IPS-NIHi7 (cell line): ENCODE data around the gene MDP1.
"Not testable (repeated sequence)": the region's sequence is repeated elsewhere in the genome, so short reads cannot be mapped to it uniquely, and the experiment has no call there.

Experiments used
- DNase-seq: peaks from one replicate; pipeline ENCODE4 v3.0.0; 2012; ENCODE audit warnings: mixed read lengths; ENCODE audit errors: extremely low spot score

Gene MDP1

DNA sequence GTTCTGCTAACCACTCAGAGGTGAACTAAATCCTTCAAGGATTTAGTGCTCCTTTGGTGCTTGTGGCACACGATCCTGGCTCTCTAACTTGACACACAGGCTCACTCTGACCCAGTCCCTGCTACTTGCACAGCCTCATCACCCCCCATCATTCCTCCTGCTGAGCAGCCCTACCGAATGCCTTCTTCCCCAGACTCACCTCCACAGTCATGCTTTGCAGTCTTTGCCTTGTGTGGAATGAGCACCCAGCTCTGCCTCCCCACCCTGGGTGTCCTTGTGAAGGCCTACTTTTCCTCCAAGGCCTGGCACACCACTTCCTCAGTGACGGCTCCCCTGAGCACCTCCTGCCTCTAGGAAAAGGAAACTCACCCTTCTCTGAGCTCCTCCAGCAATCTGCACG lies 34.5 kb upstream of the MDP1 start:
- no peak for DNase-seq

GRCh38 chr14:24249230-24250021 lies 33.6 kb upstream of the MDP1 start:
- no peak for DNase-seq

DNA sequence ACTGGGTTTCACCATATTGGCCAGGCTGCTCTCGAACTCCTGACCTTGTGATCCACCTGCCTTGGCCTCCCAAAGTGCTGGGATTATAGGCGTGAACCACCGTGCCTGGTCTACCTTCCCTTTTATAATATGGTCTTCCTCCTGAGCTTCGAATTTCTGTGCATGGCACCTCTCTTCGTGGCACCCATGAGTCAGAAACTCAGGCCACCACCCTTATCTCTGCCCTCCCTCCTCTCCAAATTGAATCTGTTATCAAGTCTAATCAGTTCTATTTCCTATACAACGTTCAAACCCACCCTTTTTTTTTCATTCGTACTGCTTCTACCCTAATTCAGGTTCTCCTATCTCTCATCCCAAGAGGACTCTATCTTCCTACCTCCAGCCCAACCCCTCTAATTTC lies 31.6 kb upstream of the MDP1 start:
- no peak for DNase-seq

GRCh38 chr14:24246765-24247212 lies 30.9 kb upstream of the MDP1 start:
- DNase-seq = no peak

DNA sequence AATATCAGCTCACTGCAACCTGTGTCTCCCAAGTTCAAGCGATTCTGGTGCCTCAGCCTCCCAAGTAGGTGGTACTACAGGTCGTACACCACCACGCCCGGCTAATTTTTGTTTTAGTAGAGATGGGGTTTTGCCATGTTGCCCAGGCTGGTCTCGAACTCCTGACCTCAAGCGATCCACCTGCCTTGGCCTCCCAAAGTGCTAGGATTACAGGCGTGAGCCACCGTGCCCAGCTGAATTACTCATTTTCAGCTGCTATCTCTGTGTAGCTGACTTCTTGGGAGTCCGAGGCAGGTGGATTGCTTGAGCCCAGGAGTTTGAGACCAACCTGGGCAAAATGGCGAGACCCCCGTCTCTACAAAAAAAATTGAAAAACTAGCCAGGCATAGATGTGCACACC lies 29.5 kb upstream of the MDP1 start:
- not testable (repeated sequence) for DNase-seq

- DNase-seq = no peak
Measured at GRCh38 chr14:24243336-24243836, 27.5 kb upstream of the MDP1 start.

GRCh38 chr14:24241829-24242443 lies 26.1 kb upstream of the MDP1 start:
- DNase-seq = peak; percentile 98

DNA sequence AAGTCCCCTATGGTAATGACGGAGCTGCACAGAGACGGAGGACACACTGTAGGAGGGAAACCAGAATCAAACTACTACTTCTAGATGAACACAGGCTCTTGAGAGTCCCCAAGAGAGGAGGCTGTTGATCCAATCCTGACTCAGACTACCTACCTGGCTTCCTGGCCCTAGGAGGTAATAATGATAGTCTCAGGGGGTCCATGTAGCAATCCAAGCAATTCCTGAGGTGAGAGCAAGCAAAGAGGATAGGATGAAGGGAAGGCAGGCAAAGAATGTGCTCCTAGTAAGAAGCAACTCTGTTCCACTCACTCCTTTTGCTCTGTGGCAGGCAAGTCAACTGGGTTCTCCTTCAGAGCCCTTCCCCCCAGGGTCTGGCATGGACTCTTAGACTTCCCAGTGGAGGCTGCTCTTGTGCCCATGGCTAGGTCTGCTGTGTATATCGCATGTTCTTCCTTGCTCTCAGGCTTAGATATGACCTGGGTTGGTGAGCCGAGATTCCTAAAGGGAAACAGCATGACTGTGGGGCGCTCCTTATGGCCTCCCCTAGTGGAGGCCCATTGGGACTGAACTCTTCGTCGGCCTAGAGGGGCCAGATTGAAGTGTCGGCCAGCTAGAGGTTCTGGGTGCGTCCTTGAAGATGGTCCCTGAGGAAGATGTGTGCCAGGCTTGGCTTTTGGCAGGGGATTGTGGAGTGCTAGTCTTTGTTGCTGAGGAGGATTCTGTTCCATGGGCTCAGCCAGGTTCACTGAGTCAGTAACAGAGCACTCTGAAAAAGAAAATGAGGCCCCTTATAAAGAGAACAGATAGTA lies 24.4 kb upstream of the MDP1 start:
- DNase-seq = no peak

- no peak for DNase-seq
Measured at GRCh38 chr14:24238527-24239037, 22.7 kb upstream of the MDP1 start.

- DNase-seq = no peak
Measured at GRCh38 chr14:24238123-24238522, 22.3 kb upstream of the MDP1 start.

- no peak for DNase-seq
Measured at GRCh38 chr14:24237463-24237955, 21.6 kb upstream of the MDP1 start.

DNA sequence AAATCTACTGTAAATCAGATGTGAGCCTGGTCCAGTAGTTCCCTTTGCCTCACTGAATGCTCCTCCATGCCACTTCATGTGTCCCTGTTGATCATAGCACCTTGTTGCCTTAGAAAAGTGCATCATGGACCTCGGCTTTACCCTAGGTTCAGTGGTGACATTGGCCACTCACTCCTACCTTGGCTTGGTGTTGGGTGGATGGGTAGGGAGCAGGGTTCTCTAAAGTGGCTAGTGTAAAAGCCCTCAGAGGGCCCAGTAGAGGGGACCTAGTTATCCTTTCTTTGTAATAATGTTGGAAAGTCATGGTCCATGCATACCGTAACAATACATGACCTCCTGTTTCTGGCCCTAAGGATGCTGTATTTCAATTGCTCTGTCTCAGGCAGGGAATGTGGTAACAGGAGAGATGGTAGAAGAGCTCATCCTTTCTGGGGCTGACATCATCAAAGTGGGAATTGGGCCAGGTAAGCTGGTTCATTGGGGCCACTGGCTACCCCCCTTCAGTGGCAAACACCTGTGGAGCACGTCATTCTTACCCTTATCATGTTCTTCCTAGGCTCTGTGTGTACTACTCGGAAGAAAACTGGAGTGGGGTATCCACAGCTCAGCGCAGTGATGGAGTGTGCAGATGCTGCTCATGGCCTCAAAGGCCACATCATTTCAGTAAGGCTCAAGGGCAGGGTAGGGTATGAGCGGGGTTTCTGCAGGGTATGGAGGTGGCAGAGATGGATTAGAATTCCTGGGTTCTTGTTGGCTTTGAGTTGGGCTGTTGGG lies 21.0 kb upstream of the MDP1 start:
- DNase-seq = no peak

DNA sequence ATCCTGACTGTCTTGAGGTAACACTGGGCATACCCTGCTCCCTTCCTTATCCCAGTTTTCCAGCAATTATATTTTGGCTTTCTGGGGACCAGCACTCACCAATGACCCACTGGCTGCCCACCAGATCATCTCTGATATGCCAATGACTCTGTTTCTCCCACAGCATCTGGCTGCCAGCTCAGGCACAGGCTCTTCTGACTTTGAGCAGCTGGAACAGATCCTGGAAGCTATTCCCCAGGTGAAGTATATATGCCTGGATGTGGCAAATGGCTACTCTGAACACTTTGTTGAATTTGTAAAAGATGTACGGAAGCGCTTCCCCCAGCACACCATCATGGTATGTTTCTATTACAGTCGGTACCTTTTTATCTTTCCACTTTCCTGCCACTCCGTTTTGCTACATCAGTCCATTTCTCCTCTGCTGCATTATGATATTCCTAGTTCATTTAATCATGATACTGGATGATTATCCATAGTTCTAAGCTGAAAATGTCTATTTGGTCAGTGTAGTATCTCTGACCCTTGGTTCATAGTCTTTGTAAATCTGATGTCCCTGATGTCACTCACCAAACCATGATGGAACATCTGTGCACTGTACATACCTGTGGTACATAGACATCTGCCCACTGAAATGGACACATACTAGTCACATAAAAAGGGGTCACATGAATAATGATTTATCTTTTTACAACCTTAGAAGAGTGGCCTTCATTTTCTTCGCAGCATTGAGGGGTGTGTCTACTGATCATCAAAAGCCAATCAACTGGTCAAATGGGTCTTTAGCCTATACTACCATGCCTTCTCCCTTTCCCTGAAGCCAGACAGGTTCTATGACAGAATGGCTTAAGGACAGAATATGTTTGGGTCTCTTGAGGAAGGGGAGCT lies 20.2 kb upstream of the MDP1 start:
- DNase-seq = no peak

DNA sequence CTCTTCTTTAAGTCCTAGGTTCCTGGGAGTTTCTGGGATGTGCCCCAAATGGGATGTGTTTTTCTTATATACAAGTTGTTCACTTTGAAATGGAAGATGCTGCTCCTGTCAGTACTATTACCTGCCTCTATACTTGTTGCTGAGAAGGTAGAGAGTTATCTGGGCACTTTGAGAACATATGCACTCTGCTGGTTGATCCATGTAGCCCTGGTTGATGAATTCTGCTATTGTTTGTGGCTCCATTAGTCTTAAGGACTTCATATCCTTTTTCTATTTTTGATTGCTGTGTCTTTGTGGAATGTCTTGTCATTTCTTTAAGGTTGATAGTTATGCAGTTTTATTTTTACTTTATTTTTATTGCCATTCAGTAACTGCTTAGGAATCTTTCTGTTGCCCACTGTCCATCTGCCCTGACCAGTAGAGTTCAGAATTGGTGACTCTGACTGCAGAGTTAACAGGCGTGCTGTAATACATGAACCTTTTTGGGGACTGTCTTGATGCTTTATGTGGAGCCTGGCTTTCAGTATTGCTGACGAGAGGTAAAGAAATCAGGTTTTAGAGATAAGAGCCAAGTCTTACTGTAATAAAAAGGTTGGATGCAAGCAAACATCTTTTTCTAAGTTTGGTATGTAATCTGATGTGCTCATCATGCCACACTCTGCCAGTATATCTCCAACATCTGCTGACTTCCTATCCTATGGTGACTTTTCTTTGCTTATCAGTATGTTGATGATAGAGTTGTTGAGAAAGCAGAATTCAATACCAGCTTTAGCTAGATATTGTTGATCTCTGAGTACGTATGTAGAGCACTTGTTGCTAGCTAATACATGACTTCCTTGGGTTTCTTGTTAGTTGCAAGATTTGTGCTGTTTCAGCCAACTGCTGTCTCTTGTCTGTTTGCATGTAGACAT lies 18.5 kb upstream of the MDP1 start:
- no peak for DNase-seq

DNA sequence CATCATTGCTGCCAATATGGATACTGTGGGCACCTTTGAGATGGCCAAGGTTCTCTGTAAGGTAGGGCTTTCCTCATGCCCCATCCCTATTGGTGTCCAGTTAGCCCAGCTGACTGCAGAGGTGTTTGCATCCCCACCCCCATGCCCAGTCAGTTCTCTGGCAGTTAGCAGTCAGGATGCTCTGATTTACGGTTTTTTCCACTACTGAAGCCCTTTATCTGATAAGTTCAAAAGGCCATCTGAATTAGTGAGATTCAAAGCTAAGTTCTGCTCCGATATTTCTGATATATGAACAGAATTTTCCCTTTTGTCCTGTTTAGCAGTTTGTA lies 17.6 kb upstream of the MDP1 start:
- DNase-seq = no peak

DNA sequence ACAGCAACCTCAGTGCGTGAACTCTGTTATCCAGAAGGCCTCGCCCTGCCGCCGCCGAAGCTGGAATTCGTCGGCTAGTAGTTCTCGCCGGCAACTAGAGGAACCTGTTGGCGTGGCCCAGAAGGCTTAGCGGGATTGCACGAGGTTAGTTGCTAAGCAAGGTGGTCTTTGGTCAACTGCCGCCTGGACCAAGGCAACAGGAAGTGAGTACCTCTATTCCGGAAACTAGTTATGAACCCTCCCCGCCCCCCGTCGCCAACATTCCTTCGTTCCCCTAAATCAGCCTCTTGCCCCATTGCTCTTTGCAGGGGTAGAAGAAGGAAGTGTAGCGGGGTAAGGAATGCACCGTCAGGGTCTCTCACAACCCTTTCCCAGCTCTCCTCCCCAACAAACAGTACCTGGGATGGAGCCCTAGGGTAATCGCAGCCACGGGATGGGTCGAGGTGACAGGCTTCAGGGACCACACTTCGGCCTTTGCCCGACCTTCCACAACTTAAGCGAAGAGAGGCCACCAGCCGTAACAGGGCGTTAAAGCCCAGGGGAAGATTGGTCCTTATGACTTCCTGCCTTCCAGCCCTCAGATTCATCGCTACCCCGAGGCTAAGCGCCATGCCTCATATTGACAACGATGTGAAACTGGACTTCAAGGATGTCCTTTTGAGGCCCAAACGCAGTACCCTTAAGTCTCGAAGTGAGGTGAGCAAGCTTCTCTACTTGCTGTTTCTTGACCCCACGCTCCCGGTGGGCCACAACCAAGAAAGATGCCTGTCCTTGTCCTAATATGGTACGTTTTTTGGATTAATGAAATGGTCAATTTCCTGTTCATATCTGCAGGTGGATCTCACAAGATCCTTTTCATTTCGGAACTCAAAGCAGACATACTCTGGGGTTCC lies 17.0 kb upstream of the MDP1 start, which contains the start of gene GMPR2:
Gene GMPR2, plus strand, starts transcription at position 285 of the 893 bp plus-strand sequence. Its CDS starts 325 bp downstream, at position 610.
- no peak for DNase-seq

DNA sequence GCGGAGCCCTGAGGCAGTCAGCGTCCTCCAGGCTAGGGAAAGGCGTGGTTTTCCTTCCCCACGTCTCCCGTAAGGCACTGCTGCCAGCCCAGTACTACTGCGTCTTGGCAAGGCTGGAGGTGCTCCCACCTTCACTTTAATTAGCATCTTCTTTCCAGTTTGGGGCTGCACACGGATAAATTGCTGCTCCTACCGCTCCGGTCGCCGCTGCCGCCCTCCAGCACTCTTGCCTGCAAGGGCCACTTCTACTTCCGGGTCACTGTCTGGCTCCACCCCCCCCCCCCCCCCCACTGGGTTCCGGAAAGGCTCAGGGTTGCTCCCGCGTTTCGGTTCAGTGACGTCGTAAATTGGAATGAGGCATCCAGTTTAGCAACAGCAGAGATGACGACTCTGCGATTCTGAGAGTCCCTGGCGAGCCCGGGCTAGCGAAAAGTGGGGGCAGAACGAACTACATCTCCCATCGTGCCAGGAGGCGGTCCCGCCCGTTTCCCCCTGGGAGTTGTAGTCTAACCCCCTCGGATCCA lies 16.3 kb upstream of the MDP1 start, which contains the start of gene NEDD8:
Gene NEDD8, minus strand, starts transcription at position 247 of the 524 bp plus-strand sequence. Its CDS starts 100 bp downstream, at position 147.
- DNase-seq = peak; percentile 84
